LNCAP (cell line): ENCODE results near the gene ADCK1.

Source experiments
- TF ChIP-seq, protein P1 (sequence below): fragments of 450-650 bp; IDR thresholded peaks from 2 replicates; pipeline ENCODE4 v1.5.1; 2017; ENCODE audit warnings: mild to moderate bottlenecking

The ADCK1 gene

DNA sequence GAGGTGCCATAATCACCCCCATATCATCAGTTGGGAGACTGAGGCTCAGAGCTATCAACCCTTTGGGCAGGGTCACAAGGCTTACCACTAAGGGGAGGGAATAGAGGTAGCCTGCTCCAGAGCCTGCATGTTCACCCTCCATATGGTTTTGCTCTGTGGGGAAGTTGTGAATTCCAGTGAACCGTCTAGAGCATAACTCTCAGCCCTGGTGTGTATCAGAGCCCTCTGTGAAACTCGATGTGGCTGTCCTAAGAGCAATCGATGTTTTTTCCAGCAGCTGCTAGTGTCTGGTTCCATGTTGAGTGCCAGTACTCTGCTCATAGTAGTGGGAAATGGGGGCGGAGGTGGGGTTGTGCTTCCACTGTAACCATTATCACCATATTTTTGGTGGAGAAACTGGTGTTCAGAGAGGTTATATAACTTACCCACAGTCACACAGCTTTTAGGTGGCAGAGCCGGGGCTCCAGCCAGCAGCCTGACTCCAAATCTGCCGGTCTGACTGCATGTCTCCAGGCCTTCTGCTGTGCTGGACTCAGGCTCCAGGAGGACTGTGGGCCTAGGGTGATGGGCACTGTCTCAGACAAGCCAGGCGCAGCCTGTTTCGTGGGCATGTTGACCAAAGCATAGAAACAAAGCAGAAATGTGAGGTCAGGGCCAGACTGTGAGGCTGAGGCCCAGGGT, 104.2 kb downstream of the ADCK1 start:
- TF ChIP-seq, protein P1, sequence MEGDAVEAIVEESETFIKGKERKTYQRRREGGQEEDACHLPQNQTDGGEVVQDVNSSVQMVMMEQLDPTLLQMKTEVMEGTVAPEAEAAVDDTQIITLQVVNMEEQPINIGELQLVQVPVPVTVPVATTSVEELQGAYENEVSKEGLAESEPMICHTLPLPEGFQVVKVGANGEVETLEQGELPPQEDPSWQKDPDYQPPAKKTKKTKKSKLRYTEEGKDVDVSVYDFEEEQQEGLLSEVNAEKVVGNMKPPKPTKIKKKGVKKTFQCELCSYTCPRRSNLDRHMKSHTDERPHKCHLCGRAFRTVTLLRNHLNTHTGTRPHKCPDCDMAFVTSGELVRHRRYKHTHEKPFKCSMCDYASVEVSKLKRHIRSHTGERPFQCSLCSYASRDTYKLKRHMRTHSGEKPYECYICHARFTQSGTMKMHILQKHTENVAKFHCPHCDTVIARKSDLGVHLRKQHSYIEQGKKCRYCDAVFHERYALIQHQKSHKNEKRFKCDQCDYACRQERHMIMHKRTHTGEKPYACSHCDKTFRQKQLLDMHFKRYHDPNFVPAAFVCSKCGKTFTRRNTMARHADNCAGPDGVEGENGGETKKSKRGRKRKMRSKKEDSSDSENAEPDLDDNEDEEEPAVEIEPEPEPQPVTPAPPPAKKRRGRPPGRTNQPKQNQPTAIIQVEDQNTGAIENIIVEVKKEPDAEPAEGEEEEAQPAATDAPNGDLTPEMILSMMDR: no peak

DNA sequence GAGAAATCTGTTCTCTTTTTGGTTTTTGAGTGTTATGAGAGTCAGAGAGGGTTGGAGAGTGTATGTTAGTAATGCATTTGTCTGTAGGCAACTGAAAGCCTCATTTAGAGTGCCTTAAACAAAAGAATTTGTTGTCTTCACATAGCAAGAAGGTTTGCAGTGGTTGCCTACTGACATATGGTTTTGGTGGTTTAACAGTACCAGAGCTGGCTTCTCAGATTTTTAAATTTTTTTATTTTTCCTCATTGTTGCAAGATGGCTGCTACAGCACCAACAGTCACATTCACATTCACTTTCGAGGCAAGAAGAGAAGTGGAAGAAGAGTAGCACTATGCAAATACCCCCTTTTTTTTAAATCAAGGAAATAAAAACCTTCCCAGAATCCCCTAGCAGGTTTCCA, 106.5 kb downstream of the ADCK1 start:
- TF ChIP-seq, protein P1: no peak

DNA sequence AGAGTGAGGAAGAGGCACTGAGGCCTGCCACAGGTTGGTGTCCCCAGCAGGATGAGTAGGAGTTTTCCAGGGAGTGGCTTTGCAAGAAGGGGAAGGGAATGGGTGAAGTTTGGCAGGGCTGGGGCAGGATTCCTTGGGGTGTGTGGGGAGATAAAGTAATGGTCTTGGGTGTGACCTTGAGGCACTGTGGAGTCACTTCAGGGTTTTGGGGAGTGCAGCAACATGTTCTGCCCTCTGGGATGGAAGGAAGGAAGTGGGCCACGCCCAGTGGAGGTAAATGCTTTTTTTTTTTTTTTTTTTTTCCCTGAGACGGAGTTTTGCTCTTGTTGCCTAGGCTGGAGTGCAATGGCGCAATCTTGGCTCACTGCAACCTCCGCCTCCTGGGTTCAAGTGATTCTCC, 108.9 kb downstream of the ADCK1 start:
- TF ChIP-seq, protein P1: no peak

DNA sequence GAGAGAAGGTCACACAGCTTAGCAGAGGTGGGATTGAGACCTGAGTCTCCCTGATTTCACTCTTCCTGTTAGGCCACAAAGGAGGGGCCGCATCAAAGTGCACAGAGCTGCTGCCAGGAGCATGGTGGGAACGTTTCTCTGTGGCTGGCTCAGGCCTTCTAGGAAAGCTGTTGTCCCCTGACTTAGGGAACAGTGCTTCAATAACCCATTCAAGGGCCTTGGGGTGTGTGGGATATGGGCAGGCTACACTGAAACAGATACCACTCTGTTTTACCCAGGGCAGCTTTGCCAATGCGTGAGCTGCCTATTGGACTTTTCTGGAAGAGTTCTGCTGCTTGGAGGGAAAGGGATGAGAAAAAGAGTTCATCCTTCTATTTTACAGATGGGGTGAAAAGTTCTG, 110.0 kb downstream of the ADCK1 start:
- TF ChIP-seq, protein P1: no peak

DNA sequence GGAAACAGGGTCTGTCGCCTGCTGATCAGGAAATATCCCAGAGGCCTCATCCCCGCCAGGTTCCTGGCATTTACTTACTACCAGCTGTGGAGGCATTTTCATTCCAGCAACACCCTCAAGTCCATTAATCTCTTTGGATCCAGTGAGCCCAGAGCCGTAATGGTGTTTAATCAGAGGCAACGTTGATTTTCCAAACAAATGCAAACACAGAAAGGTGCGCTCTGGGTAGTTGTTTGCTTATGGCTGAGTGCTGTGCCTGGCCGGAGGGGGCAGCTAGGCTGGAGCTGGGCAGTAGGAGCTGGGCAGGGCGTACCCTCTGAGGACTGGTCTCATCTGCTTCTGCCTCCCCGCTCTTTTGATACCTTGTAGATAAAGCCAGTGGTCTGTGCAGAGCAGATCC, 110.6 kb downstream of the ADCK1 start:
- TF ChIP-seq, protein P1: no peak

DNA sequence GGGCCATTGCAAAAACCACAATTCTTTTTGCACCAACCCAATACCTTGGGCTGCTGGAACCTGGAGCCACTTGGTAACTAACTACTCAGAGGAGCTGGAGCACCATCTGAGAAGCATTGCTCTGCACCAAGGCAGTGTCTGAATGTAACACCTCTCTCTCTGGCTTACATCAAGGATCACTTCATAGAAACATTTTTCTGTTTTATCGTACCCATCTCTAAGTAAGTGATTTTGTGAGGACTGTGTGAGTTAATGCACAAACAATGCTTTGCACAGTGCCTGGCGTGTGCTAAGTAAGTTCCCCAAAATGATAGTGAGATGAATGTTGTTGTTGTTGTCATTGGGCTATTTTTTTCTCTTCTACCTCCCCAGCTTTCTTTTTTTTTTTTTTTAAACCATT, 111.4 kb downstream of the ADCK1 start:
- TF ChIP-seq, protein P1: no peak

DNA sequence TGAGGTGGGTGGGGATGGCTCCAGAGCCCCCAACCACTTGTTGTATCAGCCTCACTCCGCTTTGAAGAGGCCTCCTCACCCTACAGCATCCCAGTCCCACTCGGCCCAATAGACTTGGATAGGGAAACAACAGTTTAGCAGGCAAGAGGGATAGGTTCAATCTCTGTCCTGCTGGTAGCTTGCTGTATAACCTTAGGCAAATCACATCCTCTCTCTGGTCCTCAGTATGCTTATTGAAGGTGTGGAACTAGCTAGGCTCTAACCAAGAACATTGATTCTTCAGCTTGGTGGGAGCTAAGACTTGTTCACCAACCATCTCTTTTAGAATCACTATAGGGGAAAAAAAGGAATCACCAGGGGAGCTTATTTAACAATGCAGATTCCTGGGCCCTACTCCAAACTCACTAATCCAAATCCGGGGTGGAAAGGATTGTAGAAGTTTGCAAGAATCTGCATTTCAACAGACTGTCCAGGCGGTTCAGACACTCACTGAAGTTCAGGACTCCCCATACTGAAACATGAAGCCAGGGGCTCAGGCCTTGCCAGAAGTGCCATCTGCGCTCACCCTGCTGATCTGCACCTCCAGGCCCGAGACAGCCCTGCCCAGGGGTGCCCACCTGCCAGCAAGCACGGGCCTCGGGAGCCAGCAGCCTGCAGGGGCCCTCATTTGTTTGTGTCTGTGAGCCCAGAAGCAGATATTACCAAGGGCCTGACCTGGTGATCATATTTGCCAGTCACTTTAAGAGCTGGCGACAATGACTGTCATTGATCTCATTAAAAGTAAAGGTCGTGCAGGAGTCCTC, 113.0 kb downstream of the ADCK1 start:
- TF ChIP-seq, protein P1: no peak
